ENCODE measurements around the gene GTF2H2.
"Not testable (repeated sequence)": the region's sequence is repeated elsewhere in the genome, so short reads cannot be mapped to it uniquely, and the experiment has no call there.

The GTF2H2 gene

GRCh38 chr5:71013575-71013974 lies 53.9 kb downstream of the GTF2H2 start:
- no peak overlapping the region for H3K4me2 ChIP-seq (ENCODE audit: low read length)
- TF ChIP-seq EZH2 (IDR thresholded peaks at IDR 0.05; ENCODE audit: borderline replicate concordance, low read length) (no peak), CTCF (IDR thresholded peaks at IDR 0.05; ENCODE audit: low read length) (peak; percentile 7; the same call in 1 of the 2 replicates)
- no peaks in the 10 kb centered on the region for H3K9me2 ChIP-seq (ENCODE audit: low read depth, low read length)
- no peaks in the 10 kb centered on the region for H3K79me2 ChIP-seq (ENCODE audit: insufficient read depth, low read length)
- no peaks in the 10 kb centered on the region for H3K27me3 ChIP-seq (ENCODE audit: insufficient read depth, low read length)
- no peaks in the 10 kb centered on the region for H4K20me1 ChIP-seq (ENCODE audit: insufficient read depth, low read length)
- H3K9me3 ChIP-seq (ENCODE audit: low read length): no peaks in the 10 kb centered on the region
- no peak overlapping the region for H3K27ac ChIP-seq (ENCODE audit: low read depth, low read length, poor library complexity, severe bottlenecking)
- no peaks in the 10 kb centered on the region for H3F3A ChIP-seq (ENCODE audit: insufficient read depth, low read length)
- H3K9ac ChIP-seq (ENCODE audit: low read length): no peak overlapping the region
- no peaks in the 10 kb centered on the region; the same call in 1 of the 2 replicates for H3K36me3 ChIP-seq (ENCODE audit: insufficient read depth, low read length)
- H3K4me1 ChIP-seq (ENCODE audit: insufficient read depth, low read length, severe bottlenecking): no peaks in the 10 kb centered on the region
- no peak overlapping the region for H3K4me3 ChIP-seq (ENCODE audit: low read depth, low read length, poor library complexity, severe bottlenecking)
- H2AFZ ChIP-seq (ENCODE audit: low read length): no peak overlapping the region

- Histone ChIP-seq H3K9me2 (ENCODE audit: low read depth, low read length) (no peaks in the 10 kb centered on the region), H3K36me3 (ENCODE audit: insufficient read depth, low read length) (no peaks in the 10 kb centered on the region; the same call in 1 of the 2 replicates), H2AFZ (ENCODE audit: low read length) (no peak overlapping the region)
Observed at GRCh38 chr5:71011194-71011792, 56.2 kb downstream of the GTF2H2 start.

DNA sequence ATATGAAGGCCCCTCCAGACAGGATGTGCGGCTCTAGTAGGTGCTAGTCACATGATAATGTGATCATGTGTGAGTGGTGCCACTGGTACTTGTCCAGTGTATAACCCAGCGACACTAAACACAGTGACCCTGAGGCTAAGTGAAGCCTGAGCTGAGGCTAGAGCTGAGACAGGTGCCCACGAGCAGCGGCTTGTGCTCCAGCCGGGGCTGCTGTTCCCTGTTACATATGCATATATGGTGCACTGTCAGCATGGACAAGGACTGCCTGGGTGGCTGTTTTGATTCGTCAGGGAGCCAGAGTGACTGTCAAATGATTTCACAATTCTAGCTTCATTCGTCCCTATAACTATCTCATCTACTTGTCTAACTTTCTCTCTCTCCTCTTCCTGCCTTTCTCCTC lies 60.5 kb downstream of the GTF2H2 start:
- H3K9ac ChIP-seq (ENCODE audit: low read length); H3K9me3 ChIP-seq (ENCODE audit: low read length); H3K27ac ChIP-seq (ENCODE audit: low read depth, low read length, poor library complexity, severe bottlenecking); H4K20me1 ChIP-seq (ENCODE audit: insufficient read depth, low read length); H3F3A ChIP-seq (ENCODE audit: insufficient read depth, low read length); H3K4me2 ChIP-seq (ENCODE audit: low read length); H3K9me2 ChIP-seq (ENCODE audit: low read depth, low read length); H2AFZ ChIP-seq (ENCODE audit: low read length); H3K36me3 ChIP-seq (ENCODE audit: insufficient read depth, low read length); H3K79me2 ChIP-seq (ENCODE audit: insufficient read depth, low read length); H3K4me3 ChIP-seq (ENCODE audit: low read depth, low read length, poor library complexity, severe bottlenecking); H3K27me3 ChIP-seq (ENCODE audit: insufficient read depth, low read length); H3K4me1 ChIP-seq (ENCODE audit: insufficient read depth, low read length, severe bottlenecking): not testable (repeated sequence)

More at GRCh38 chr5:71011194-71011792, 56.2 kb downstream of the GTF2H2 start:
- TF ChIP-seq CTCF (IDR thresholded peaks at IDR 0.05; ENCODE audit: low read length): no peak
- TF ChIP-seq EZH2 (IDR thresholded peaks at IDR 0.05; ENCODE audit: borderline replicate concordance, low read length): no peak
- Histone ChIP-seq H3K27ac (ENCODE audit: low read depth, low read length, poor library complexity, severe bottlenecking) (no peak overlapping the region), H3K79me2 (ENCODE audit: insufficient read depth, low read length) (no peaks in the 10 kb centered on the region), H3F3A (ENCODE audit: insufficient read depth, low read length) (no peaks in the 10 kb centered on the region), H3K9ac (ENCODE audit: low read length) (no peak overlapping the region), H3K27me3 (ENCODE audit: insufficient read depth, low read length) (no peaks in the 10 kb centered on the region), H4K20me1 (ENCODE audit: insufficient read depth, low read length) (no peaks in the 10 kb centered on the region), H3K4me2 (ENCODE audit: low read length) (no peak overlapping the region), H3K4me1 (ENCODE audit: insufficient read depth, low read length, severe bottlenecking) (no peaks in the 10 kb centered on the region), H3K9me3 (ENCODE audit: low read length) (no peaks in the 10 kb centered on the region), H3K4me3 (ENCODE audit: low read depth, low read length, poor library complexity, severe bottlenecking) (no peak overlapping the region)
